Mucosa of descending colon (tissue), 3 donors: ENCODE results near the gene CDK3. TPM values are rescaled to one million over a fixed set of nuclear protein-coding genes. Genes with fewer than 3 reads are reported as not detected.

Experiments used
- ATAC-seq: fragments of 200-7000 bp; cut with Tn5 transposase; one replicate; pipeline ENCODE4 v1.9.1; 2020; ENCODE audit warnings: mild to moderate bottlenecking, moderate library complexity
- DNase-seq, 3 donors: peaks; one replicate each; pipeline ENCODE4 v3.0.0-alpha.2; 2020
- H3K36me3 ChIP-seq: fragments of 200-600 bp; one replicate; pipeline ENCODE4 v1.8.0; 2021; ENCODE audit warnings: low read depth, mild to moderate bottlenecking
- H3K4me1 ChIP-seq: fragments of 200-600 bp; one replicate; pipeline ENCODE4 v1.8.0; 2021; ENCODE audit warnings: low read depth, mild to moderate bottlenecking
- H3K4me3 ChIP-seq: fragments of 200-600 bp; one replicate; pipeline ENCODE4 v1.8.0; 2021; ENCODE audit warnings: mild to moderate bottlenecking
- H3K9me3 ChIP-seq: fragments of 200-600 bp; one replicate; pipeline ENCODE4 v1.8.0; 2021; ENCODE audit warnings: mild to moderate bottlenecking
- CTCF ChIP-seq: fragments of 200-600 bp; IDR thresholded peaks from one replicate; pipeline ENCODE4 v1.8.0; 2022; ENCODE audit warnings: antibody characterized with exemption, mild to moderate bottlenecking
- intact Hi-C, 2 donors: fragments of 100-400 bp; cut with DNase I in 1 of 2; cut with micrococcal nuclease in 1 of 2; formaldehyde crosslinking; loops; one replicate each; pipeline versions ENCODE4 v1.11.0 to v1.11.1; 2022; cut with DNase I, micrococcal nuclease
- total RNA-seq, 3 donors: library from RNA; stranded (reverse); fragmentation: NEBNext Ultra II Directional in 2 of 3; extraction: Animal tissue kit (Norgen Biotek cat#: 25700) in 2 of 3; gene quantifications; one replicate each; pipeline versions ENCODE4 v1.2.1 to v1.2.4, GENCODE V29; 2021 to 2023
- donor health status: DM: no; HTN: no; CAD: no; lungs with moderate emphysema.
- donor health status: DM: no; HTN: no; CAD: no.
- donor health status: DM: no; HTN: yes; CAD: no.

The CDK3 gene
- total RNA-seq, 3 donors from 2014 or later = 7.9 to 16.8 (median 12.5) TPM

GRCh38 chr17:76046064-76046463 lies 45.4 kb downstream of the CDK3 start:
- H3K36me3 ChIP-seq = peaks cover 11% of the 10 kb centered on the region
- DNase-seq (no peak), ATAC-seq (no peak)
- no peaks in the 10 kb centered on the region for H3K4me1 ChIP-seq
- H3K9me3 ChIP-seq = no peaks in the 10 kb centered on the region
- no peak overlapping the region for H3K4me3 ChIP-seq
- no peak for TF ChIP-seq CTCF
- intact Hi-C loops = no loop called here

- no peaks in the 10 kb centered on the region for H3K4me1 ChIP-seq
- no peak for TF ChIP-seq CTCF
- H3K9me3 ChIP-seq = no peaks in the 10 kb centered on the region
- DNase-seq (no peak), ATAC-seq (no peak)
- peaks cover 8% of the 10 kb centered on the region for H3K36me3 ChIP-seq
- intact Hi-C loops = no loop called here
- H3K4me3 ChIP-seq = no peak overlapping the region
These were observed 47.5 kb downstream of the CDK3 start for GRCh38 chr17:76048025-76048605.

GRCh38 chr17:76048711-76049110 lies 48.1 kb downstream of the CDK3 start:
- ATAC-seq (no peak), DNase-seq (no peak)
- no peak overlapping the region for H3K4me3 ChIP-seq
- TF ChIP-seq CTCF = no peak
- peaks cover 8% of the 10 kb centered on the region for H3K36me3 ChIP-seq
- intact Hi-C loops = no loop called here
- no peaks in the 10 kb centered on the region for H3K4me1 ChIP-seq
- H3K9me3 ChIP-seq = no peaks in the 10 kb centered on the region

- no peak for DNase-seq
- Histone ChIP-seq H3K36me3 (peaks cover 8% of the 10 kb centered on the region), H3K4me1 (no peaks in the 10 kb centered on the region), H3K9me3 (no peaks in the 10 kb centered on the region), H3K4me3 (no peak overlapping the region)
- intact Hi-C loops = no loop called here
- ATAC-seq = no peak
- no peak for TF ChIP-seq CTCF
These were observed 48.6 kb downstream of the CDK3 start for GRCh38 chr17:76049239-76049638.

- ATAC-seq = no peak
- intact Hi-C loops = no loop called here
- no peak for TF ChIP-seq CTCF
- no peak for DNase-seq
- Histone ChIP-seq H3K9me3 (no peaks in the 10 kb centered on the region), H3K4me3 (no peak overlapping the region), H3K36me3 (peaks cover 8% of the 10 kb centered on the region), H3K4me1 (no peaks in the 10 kb centered on the region)
These were observed 49.3 kb downstream of the CDK3 start for GRCh38 chr17:76049836-76050537.
